IMR-90 (cell line): ENCODE data around the gene CPT1A. TPM values are rescaled to one million over a fixed set of nuclear protein-coding genes. Genes with fewer than 3 reads are reported as not detected.

ENCODE experiments used
- ATAC-seq: fragments of 200-7000 bp; cut with Tn5 transposase; 2 replicates; pipeline ENCODE4 v1.9.1; 2020; ENCODE audit warnings: low read depth, mild to moderate bottlenecking, moderate library complexity
- BruUV-seq: library from RNA; stranded (reverse); fragments of 400-500 nt; replicated peaks from 2 replicates; lab custom pipeline; 2021; lab: Mats Ljungman, UMichigan
- CTCF ChIA-PET: fragments of 300-600 bp; formaldehyde crosslinking; extraction: SDS; loops from one replicate; lab custom pipeline; 2021; ENCODE audit warnings: antibody characterized with exemption; lab: Yijun Ruan, JAX
- POLR2A ChIA-PET: fragments of 300-600 bp; sonication (Branson Sonifier 250); formaldehyde crosslinking; loops from one replicate; lab custom pipeline; 2022; ENCODE audit warnings: antibody characterized with exemption; ENCODE audit not compliant: unreplicated experiment; lab: Charles Lee
- DNase-seq: peaks from one replicate; pipeline ENCODE4 v3.0.0; 2013
- H2AFZ ChIP-seq: replicated peaks from 2 replicates; pipeline ENCODE3; 2013; ENCODE audit warnings: low read length, mild to moderate bottlenecking; ENCODE audit not compliant: poor library complexity
- H2AK5ac ChIP-seq: 2 replicates; pipeline ENCODE4 v1.6.1; 2013; ENCODE audit warnings: low read depth, low read length, inconsistent platforms
- H2AK9ac ChIP-seq: replicated peaks from 2 replicates; pipeline ENCODE3; 2013; ENCODE audit warnings: mild to moderate bottlenecking, low read depth, low read length, moderate library complexity; ENCODE audit not compliant: poor library complexity
- H2BK120ac ChIP-seq: 2 replicates; pipeline ENCODE4 v1.6.1; 2013; ENCODE audit warnings: low read depth, low read length, inconsistent platforms
- H2BK15ac ChIP-seq: 3 replicates; pipeline ENCODE4 v1.6.1; 2013; ENCODE audit warnings: low read depth, low read length, inconsistent platforms
- H2BK20ac ChIP-seq: 2 replicates; pipeline ENCODE4 v1.6.1; 2013; ENCODE audit warnings: low read depth, mild to moderate bottlenecking, inconsistent platforms, low read length, moderate library complexity
- H2BK5ac ChIP-seq: 2 replicates; pipeline ENCODE4 v1.6.1; 2013; ENCODE audit warnings: mild to moderate bottlenecking, low read depth, low read length, inconsistent platforms; ENCODE audit not compliant: poor library complexity, severe bottlenecking
- H3K14ac ChIP-seq: replicated peaks from 2 replicates; pipeline ENCODE4 v1.6.1; 2013; ENCODE audit warnings: low read depth, low read length, inconsistent platforms
- H3K18ac ChIP-seq: 2 replicates; pipeline ENCODE4 v1.6.1; 2013; ENCODE audit warnings: low read depth, low read length, control low read depth
- H3K23ac ChIP-seq: 2 replicates; pipeline ENCODE4 v1.6.1; 2013; ENCODE audit warnings: low read depth, low read length, inconsistent platforms
- H3K27ac ChIP-seq: 2 replicates; pipeline ENCODE4 v1.5.1; 2013; ENCODE audit warnings: mild to moderate bottlenecking, control low read depth, low read length; ENCODE audit not compliant: insufficient read depth
- H3K27me3 ChIP-seq: 2 replicates; pipeline ENCODE4 v1.6.1; 2013; ENCODE audit warnings: low read length; ENCODE audit not compliant: control insufficient read depth, insufficient read depth
- H3K36me3 ChIP-seq: 2 replicates; pipeline ENCODE4 v1.6.1; 2013; ENCODE audit warnings: low read length, mixed read lengths; ENCODE audit not compliant: control insufficient read depth, insufficient read depth
- H3K4ac ChIP-seq: 2 replicates; pipeline ENCODE4 v1.6.1; 2013; ENCODE audit warnings: low read depth, low read length, inconsistent platforms
- H3K4me1 ChIP-seq: 2 replicates; pipeline ENCODE4 v1.6.1; 2013; ENCODE audit warnings: low read length, mixed read lengths; ENCODE audit not compliant: control insufficient read depth, insufficient read depth
- H3K4me2 ChIP-seq: 2 replicates; pipeline ENCODE4 v1.6.1; 2013; ENCODE audit warnings: low read depth, mild to moderate bottlenecking, control low read depth, low read length, moderate library complexity
- H3K4me3 ChIP-seq: 2 replicates; pipeline ENCODE4 v1.5.1; 2013; ENCODE audit warnings: low read depth, mild to moderate bottlenecking, control low read depth, low read length, moderate library complexity; ENCODE audit not compliant: insufficient read depth
- H3K56ac ChIP-seq: 2 replicates; pipeline ENCODE4 v1.6.1; 2013; ENCODE audit warnings: low read length, inconsistent platforms; ENCODE audit not compliant: insufficient read depth; ENCODE audit errors: extremely low read depth
- H3K79me1 ChIP-seq, 2 experiments: 2 replicates each; pipeline ENCODE4 v1.6.1; 2013; ENCODE audit warnings: low read length in 2 of 2, inconsistent platforms in 1 of 2, low read depth in 1 of 2
- H3K9ac ChIP-seq: 2 replicates; pipeline ENCODE4 v1.6.1; 2013; ENCODE audit warnings: low read depth, low read length, control low read depth
- H3K9me1 ChIP-seq: 2 replicates; pipeline ENCODE4 v1.6.1; 2013; ENCODE audit warnings: low read length, inconsistent platforms; ENCODE audit not compliant: insufficient read depth
- H3K9me3 ChIP-seq: 2 replicates; pipeline ENCODE4 v1.6.1; 2013; ENCODE audit warnings: low read length; ENCODE audit not compliant: control insufficient read depth, insufficient read depth
- H4K20me1 ChIP-seq: 2 replicates; pipeline ENCODE4 v1.6.1; 2013; ENCODE audit warnings: low read length, inconsistent platforms; ENCODE audit not compliant: insufficient read depth
- H4K5ac ChIP-seq: 2 replicates; pipeline ENCODE4 v1.6.1; 2013; ENCODE audit warnings: mild to moderate bottlenecking, low read depth, low read length, control low read depth
- H4K8ac ChIP-seq, 2 experiments: 2 replicates each; pipeline ENCODE4 v1.6.1; 2013; ENCODE audit warnings: low read depth in 2 of 2, low read length in 2 of 2, control low read depth in 1 of 2, inconsistent platforms in 1 of 2
- H4K91ac ChIP-seq: 2 replicates; pipeline ENCODE4 v1.6.1; 2013; ENCODE audit warnings: low read depth, low read length, inconsistent platforms; ENCODE audit not compliant: insufficient read depth
- BHLHE40 ChIP-seq: fragments of 150-350 bp; IDR thresholded peaks from 2 replicates; pipeline ENCODE4 v1.6.1; 2016; ENCODE audit warnings: mild to moderate bottlenecking, low read depth, low read length
- CEBPB ChIP-seq: IDR thresholded peaks from 2 replicates; pipeline ENCODE4 v1.6.1; 2012; ENCODE audit warnings: low read depth, low read length, improper control_type of control experiment
- CHD1 ChIP-seq: IDR thresholded peaks from 2 replicates; pipeline ENCODE4 v1.6.1; 2012; ENCODE audit warnings: low read depth, low read length, improper control_type of control experiment
- CTCF ChIP-seq: conservative IDR thresholded peaks from 2 replicates; pipeline ENCODE4 v1.5.1; 2012; ENCODE audit warnings: mild to moderate bottlenecking, low read depth, low read length, improper control_type of control experiment
- ELK1 ChIP-seq: fragments of 150-350 bp; IDR thresholded peaks from 2 replicates; pipeline ENCODE4 v1.6.1; 2016; ENCODE audit warnings: low read depth, mild to moderate bottlenecking, low read length, moderate library complexity, borderline replicate concordance
- FOS ChIP-seq: fragments of 150-350 bp; IDR thresholded peaks from 2 replicates; pipeline ENCODE4 v1.6.1; 2016; ENCODE audit warnings: low read depth, low read length
- MAZ ChIP-seq: IDR thresholded peaks from 2 replicates; pipeline ENCODE4 v1.6.1; 2012; ENCODE audit warnings: low read depth, mild to moderate bottlenecking, low read length, improper control_type of control experiment, moderate library complexity, borderline replicate concordance
- MXI1 ChIP-seq: IDR thresholded peaks from 2 replicates; pipeline ENCODE4 v1.6.1; 2012; ENCODE audit warnings: low read depth, mild to moderate bottlenecking, low read length, moderate library complexity, borderline replicate concordance
- NFE2L2 ChIP-seq: fragments of 150-350 bp; IDR thresholded peaks from 2 replicates; pipeline ENCODE4 v1.6.1; 2016; ENCODE audit warnings: low read depth, mild to moderate bottlenecking, low read length
- POLR2A ChIP-seq: IDR thresholded peaks from 2 replicates; pipeline ENCODE4 v1.6.1; 2012; ENCODE audit warnings: mild to moderate bottlenecking, low read depth, low read length
- RAD21 ChIP-seq: IDR thresholded peaks from 2 replicates; pipeline ENCODE4 v1.6.1; 2012; ENCODE audit warnings: low read length, improper control_type of control experiment
- RFX5 ChIP-seq: IDR thresholded peaks from 2 replicates; pipeline ENCODE4 v1.8.0; 2012; ENCODE audit warnings: low read depth, mild to moderate bottlenecking, low read length, moderate library complexity
- SMC3 ChIP-seq: fragments of 150-350 bp; IDR thresholded peaks from 2 replicates; pipeline ENCODE4 v1.6.1; 2016; ENCODE audit warnings: low read depth, mild to moderate bottlenecking, antibody characterized with exemption, low read length, moderate library complexity
- USF2 ChIP-seq: fragments of 150-350 bp; IDR thresholded peaks from 2 replicates; pipeline ENCODE4 v1.6.1; 2017; ENCODE audit warnings: mild to moderate bottlenecking, antibody characterized with exemption, low read length, low read depth
- WGBS, 2 experiments: methylation state at CpG; one replicate each; pipeline versions ENCODE4 v1.1.5 to v1.1.7; 2013; ENCODE audit warnings: missing lambda C conversion rate in 2 of 2; ENCODE audit not compliant: insufficient read length in 1 of 2; ENCODE audit errors: extremely low coverage in 2 of 2; 5-methylcytosine and 5-hydroxymethylcytosine counted together
- dilution Hi-C: fragments of 300-500 bp; cut with HindIII; formaldehyde crosslinking; loops from one replicate; pipeline ENCODE4 v1.14.3; 2018; ENCODE audit warnings: low sequenced_read_pairs; ENCODE audit not compliant: unreplicated experiment
- in situ Hi-C: fragments of 300-500 bp; cut with MboI; formaldehyde crosslinking; loops from 3 replicates; pipeline ENCODE4 v1.14.3; 2019; ENCODE audit warnings: low sequenced_read_pairs, inconsistent platforms, mixed read lengths
- intact Hi-C: fragments of 100-400 bp; cut with micrococcal nuclease; formaldehyde crosslinking; loops from 2 replicates; pipeline ENCODE4 v1.10.0; 2022
- polyA plus RNA-seq, 3 experiments: library from polyadenylated mRNA; depleted of rRNA; stranded (reverse); fragments of >200 nt; gene quantifications; 2 replicates each; pipeline ENCODE4 v1.2.3, GENCODE V29; 2012; ENCODE audit warnings: low replicate concordance in 1 of 3
- total RNA-seq: library from RNA; depleted of rRNA; stranded (reverse); fragments of >200 nt; gene quantifications from 2 replicates; pipeline ENCODE4 v1.2.3, GENCODE V29; 2012

CPT1A gene
- total and polyA plus RNA-seq, 2 of the 4 experiments (the other 2 are of a cell fraction): 15.4 to 21.3 TPM

- Histone ChIP-seq H3K9me3 (no peaks in the 10 kb centered on the region), H3K18ac (no peak overlapping the region), H2BK120ac (no peak overlapping the region), H2BK5ac (no peak overlapping the region), H2BK20ac (no peak overlapping the region), H2AK9ac (no peak overlapping the region), H4K91ac (no peak overlapping the region), H3K9me1 (peaks cover 5% of the 10 kb centered on the region), H3K79me1 (no peaks in the 10 kb centered on the region), H3K14ac (no peak overlapping the region), H3K56ac (no peak overlapping the region), H4K5ac (no peak overlapping the region), H4K20me1 (no peaks in the 10 kb centered on the region), H2AFZ (no peak overlapping the region), H3K4me2 (no peak overlapping the region), H3K27me3 (no peaks in the 10 kb centered on the region), H4K8ac (no peak overlapping the region), H2BK15ac (no peak overlapping the region), H3K23ac (no peak overlapping the region), H3K27ac (no peak overlapping the region), H2AK5ac (no peak overlapping the region), H3K4me3 (no peak overlapping the region), H3K4ac (no peak overlapping the region), H3K4me1 (no peaks in the 10 kb centered on the region), H3K9ac (no peak overlapping the region), H3K36me3 (peaks cover 45% of the 10 kb centered on the region)
- DNase-seq: no peak
- 86% methylated on average over 9 of the region's 12 CpGs; no CpG with 5 or more reads in 1 of the 2 experiments for WGBS, 2 experiments
- intact Hi-C loops (no loop called here), dilution Hi-C loops (no loop called here), in situ Hi-C loops (no loop called here)
- no TSS peak for BruUV-seq
- no peak for ATAC-seq
- CTCF ChIA-PET: no interaction called here
- POLR2A ChIA-PET: no interaction called here
- TF ChIP-seq SMC3 (no peak), USF2 (no peak), NFE2L2 (no peak), RAD21 (no peak), CEBPB (no peak), POLR2A (no peak), FOS (no peak), RFX5 (no peak), CHD1 (no peak), CTCF (no peak), MXI1 (no peak), BHLHE40 (no peak), MAZ (no peak), ELK1 (no peak)
Observed at GRCh38 chr11:68761801-68762200, 79.9 kb downstream of the CPT1A start.
